Mesenchymal stem cell (in vitro differentiated cells and primary cell): Measurements from ENCODE around the gene TCHP.

Source experiments
- DNase-seq: peaks from one replicate; pipeline ENCODE4 v3.0.0-alpha.2; 2013
- H2AFZ ChIP-seq: one replicate; pipeline ENCODE4 v1.6.1; 2013; ENCODE audit warnings: low read depth, mild to moderate bottlenecking, control low read depth, inconsistent platforms, low read length, moderate library complexity
- H2AK5ac ChIP-seq: 2 replicates; pipeline ENCODE4 v1.6.1; 2013; ENCODE audit warnings: low read length, moderate library complexity, mild to moderate bottlenecking, inconsistent platforms; ENCODE audit not compliant: severe bottlenecking
- H2BK120ac ChIP-seq: one replicate; pipeline ENCODE4 v1.6.1; 2013; ENCODE audit warnings: low read depth, mild to moderate bottlenecking, inconsistent platforms, low read length, moderate library complexity
- H2BK12ac ChIP-seq, 2 experiments: one replicate each; pipeline ENCODE4 v1.6.1; 2013; ENCODE audit warnings: inconsistent platforms in 2 of 2, low read length in 2 of 2, mild to moderate bottlenecking in 2 of 2, moderate library complexity in 2 of 2, control low read depth in 1 of 2
- H2BK15ac ChIP-seq: one replicate; pipeline ENCODE4 v1.6.1; 2013; ENCODE audit warnings: mild to moderate bottlenecking, low read depth, inconsistent platforms; ENCODE audit not compliant: poor library complexity, severe bottlenecking
- H2BK5ac ChIP-seq: 2 replicates; pipeline ENCODE4 v1.6.1; 2013; ENCODE audit warnings: low read depth, mild to moderate bottlenecking, low read length, control low read depth, inconsistent platforms; ENCODE audit not compliant: poor library complexity, severe bottlenecking
- H3K14ac ChIP-seq, 2 experiments: one replicate each; pipeline ENCODE4 v1.6.1; 2013; ENCODE audit warnings: inconsistent platforms in 2 of 2, low read length in 2 of 2, control low read depth in 1 of 2, mild to moderate bottlenecking in 1 of 2, moderate library complexity in 1 of 2
- H3K18ac ChIP-seq, 2 experiments: one replicate each; pipeline ENCODE4 v1.6.1; 2013; ENCODE audit warnings: inconsistent platforms in 2 of 2, low read length in 2 of 2, control low read depth in 1 of 2, low read depth in 1 of 2, mild to moderate bottlenecking in 1 of 2
- H3K23ac ChIP-seq, 2 experiments: one replicate each; pipeline ENCODE4 v1.6.1; 2013; ENCODE audit warnings: inconsistent platforms in 2 of 2, low read length in 2 of 2, mild to moderate bottlenecking in 2 of 2, moderate library complexity in 2 of 2, control low read depth in 1 of 2
- H3K27ac ChIP-seq: 2 replicates; pipeline ENCODE4 v1.5.1; 2013; ENCODE audit warnings: mild to moderate bottlenecking, moderate library complexity, low read length, control low read depth, inconsistent platforms; ENCODE audit not compliant: poor library complexity, severe bottlenecking
- H3K27me3 ChIP-seq, 2 experiments: 2 replicates each; pipeline versions ENCODE4 v1.6.1 to v1.7.0; 2013; ENCODE audit warnings: low read length in 2 of 2, mild to moderate bottlenecking in 2 of 2, moderate library complexity in 2 of 2, control low read depth in 1 of 2, inconsistent platforms in 1 of 2; ENCODE audit not compliant: control insufficient read depth in 1 of 2, insufficient read depth in 1 of 2
- H3K36me3 ChIP-seq, 2 experiments: 2 replicates each; pipeline versions ENCODE4 v1.6.1 to v1.7.0; 2013; ENCODE audit warnings: low read length in 2 of 2, control low read depth in 1 of 2, inconsistent platforms in 1 of 2, low read depth in 1 of 2, mild to moderate bottlenecking in 1 of 2; ENCODE audit not compliant: insufficient read depth in 2 of 2, control insufficient read depth in 1 of 2
- H3K4ac ChIP-seq, 2 experiments: one replicate each; pipeline ENCODE4 v1.6.1; 2013; ENCODE audit warnings: inconsistent platforms in 2 of 2, low read length in 2 of 2, mild to moderate bottlenecking in 2 of 2, moderate library complexity in 2 of 2, control low read depth in 1 of 2, low read depth in 1 of 2
- H3K4me1 ChIP-seq: 2 replicates; pipeline ENCODE4 v1.6.1; 2013; ENCODE audit warnings: low read depth, low read length, control low read depth; ENCODE audit not compliant: control insufficient read depth, insufficient read depth
- H3K4me2 ChIP-seq: 2 replicates; pipeline ENCODE4 v1.6.1; 2013; ENCODE audit warnings: low read length, mild to moderate bottlenecking, inconsistent platforms; ENCODE audit not compliant: poor library complexity, severe bottlenecking
- H3K4me3 ChIP-seq, 2 experiments: 2 replicates each; pipeline versions ENCODE4 v1.5.1 to v1.7.0; 2013; ENCODE audit warnings: low read length in 2 of 2, mild to moderate bottlenecking in 2 of 2, control low read depth in 1 of 2, low read depth in 1 of 2; ENCODE audit not compliant: insufficient read depth in 1 of 2
- H3K79me1 ChIP-seq: replicated peaks from 2 replicates; pipeline ENCODE4 v1.6.1; 2013; ENCODE audit warnings: mild to moderate bottlenecking, control low read depth, low read length, inconsistent platforms; ENCODE audit not compliant: poor library complexity, severe bottlenecking
- H3K9ac ChIP-seq: 2 replicates; pipeline ENCODE4 v1.7.0; 2013; ENCODE audit warnings: mild to moderate bottlenecking, low read length, moderate library complexity
- H3K9me3 ChIP-seq: 2 replicates; pipeline ENCODE4 v1.7.0; 2013; ENCODE audit warnings: mild to moderate bottlenecking, low read length; ENCODE audit not compliant: control insufficient read depth
- H4K8ac ChIP-seq: one replicate; pipeline ENCODE4 v1.6.1; 2013; ENCODE audit warnings: inconsistent platforms, mild to moderate bottlenecking, low read length, moderate library complexity
- H4K91ac ChIP-seq: one replicate; pipeline ENCODE4 v1.6.1; 2013; ENCODE audit warnings: mild to moderate bottlenecking, low read length, inconsistent platforms
- WGBS: methylation state at CpG from one replicate; pipeline ENCODE4 v1.1.7; 2013; ENCODE audit warnings: mixed read lengths; 5-methylcytosine and 5-hydroxymethylcytosine counted together

The TCHP gene

GRCh38 chr12:109919456-109919855 is 19.4 kb downstream of the TCHP start:
- WGBS: 88% methylated on average over 8 of the region's 10 CpGs
- H2BK5ac ChIP-seq: no peak overlapping the region
- no peak overlapping the region for H2BK15ac ChIP-seq
- H4K91ac ChIP-seq: no peak overlapping the region
- H3K27me3 ChIP-seq: no peaks in the 10 kb centered on the region
- H2BK120ac ChIP-seq: no peak overlapping the region
- H2AK5ac ChIP-seq: no peak overlapping the region
- H3K36me3 ChIP-seq: peaks cover 53 to 75% of the 10 kb centered on the region in 2 experiments
- H4K8ac ChIP-seq: no peak overlapping the region
- H3K4me3 ChIP-seq: no peak overlapping the region
- no peak overlapping the region for H3K9ac ChIP-seq
- H3K4me2 ChIP-seq: no peak overlapping the region
- no peak overlapping the region for H3K4ac ChIP-seq
- no peak overlapping the region for H3K18ac ChIP-seq
- H3K79me1 ChIP-seq: no peaks in the 10 kb centered on the region
- no peak overlapping the region for H3K27ac ChIP-seq
- H3K23ac ChIP-seq: no peak overlapping the region
- no peaks in the 10 kb centered on the region for H3K4me1 ChIP-seq
- no peak overlapping the region for H3K14ac ChIP-seq
- H2AFZ ChIP-seq: no peak overlapping the region
- H3K9me3 ChIP-seq: no peaks in the 10 kb centered on the region
- no peak overlapping the region for H2BK12ac ChIP-seq
- DNase-seq: no peak

- Histone ChIP-seq H4K8ac (no peak overlapping the region), H3K4me2 (no peak overlapping the region), H3K14ac (no peak overlapping the region), H4K91ac (no peak overlapping the region), H3K4me3 (no peak overlapping the region), H2BK5ac (no peak overlapping the region), H3K23ac (no peak overlapping the region), H2BK12ac (no peak overlapping the region), H2BK15ac (no peak overlapping the region), H3K18ac (no peak overlapping the region), H3K79me1 (no peaks in the 10 kb centered on the region), H3K27me3 (no peaks in the 10 kb centered on the region), H2AFZ (no peak overlapping the region), H2BK120ac (no peak overlapping the region), H2AK5ac (no peak overlapping the region), H3K9me3 (no peaks in the 10 kb centered on the region), H3K9ac (no peak overlapping the region), H3K4ac (no peak overlapping the region), H3K4me1 (no peaks in the 10 kb centered on the region), H3K36me3 (peaks cover 48 to 72% of the 10 kb centered on the region in 2 experiments), H3K27ac (no peak overlapping the region)
- WGBS: 94% methylated on average over 11 of the region's 11 CpGs
- no peak for DNase-seq
Observed at GRCh38 chr12:109920261-109920780, 20.2 kb downstream of the TCHP start.

GRCh38 chr12:109921982-109922381 is 21.9 kb downstream of the TCHP start:
- no peak overlapping the region for H4K8ac ChIP-seq
- H2AFZ ChIP-seq: no peak overlapping the region
- no peak overlapping the region for H2BK15ac ChIP-seq
- no peak overlapping the region for H3K4me2 ChIP-seq
- H3K27ac ChIP-seq: no peak overlapping the region
- no peak overlapping the region for H3K4ac ChIP-seq
- H3K18ac ChIP-seq: no peak overlapping the region
- H2BK5ac ChIP-seq: no peak overlapping the region
- no peak overlapping the region for H3K14ac ChIP-seq
- no peaks in the 10 kb centered on the region for H3K79me1 ChIP-seq
- no peak overlapping the region for H2BK120ac ChIP-seq
- peaks cover 2% of the 10 kb centered on the region for H3K4me1 ChIP-seq
- H3K36me3 ChIP-seq: peaks cover 50 to 62% of the 10 kb centered on the region in 2 experiments
- H3K9ac ChIP-seq: no peak overlapping the region
- no peak for DNase-seq
- H3K23ac ChIP-seq: no peak overlapping the region
- H3K4me3 ChIP-seq: no peak overlapping the region
- no peak overlapping the region for H2BK12ac ChIP-seq
- WGBS: 95% methylated on average over 1 of the region's 4 CpGs
- no peaks in the 10 kb centered on the region for H3K27me3 ChIP-seq
- H4K91ac ChIP-seq: no peak overlapping the region
- H3K9me3 ChIP-seq: no peaks in the 10 kb centered on the region
- H2AK5ac ChIP-seq: no peak overlapping the region

- no peak overlapping the region for H2BK5ac ChIP-seq
- H2BK15ac ChIP-seq: no peak overlapping the region
- no peaks in the 10 kb centered on the region for H3K9me3 ChIP-seq
- H3K27me3 ChIP-seq: no peaks in the 10 kb centered on the region
- H3K4me1 ChIP-seq: peaks cover 2% of the 10 kb centered on the region
- H3K4me2 ChIP-seq: no peak overlapping the region
- no peak overlapping the region for H3K27ac ChIP-seq
- no peak overlapping the region for H3K9ac ChIP-seq
- H3K4me3 ChIP-seq: no peak overlapping the region
- H3K4ac ChIP-seq: no peak overlapping the region
- H2AK5ac ChIP-seq: no peak overlapping the region
- 94% methylated on average over 5 of the region's 5 CpGs for WGBS
- H3K23ac ChIP-seq: no peak overlapping the region
- no peak overlapping the region for H2BK12ac ChIP-seq
- no peak overlapping the region for H2BK120ac ChIP-seq
- H3K18ac ChIP-seq: no peak overlapping the region
- no peak overlapping the region for H2AFZ ChIP-seq
- no peak for DNase-seq
- H3K14ac ChIP-seq: no peak overlapping the region
- no peaks in the 10 kb centered on the region for H3K79me1 ChIP-seq
- H4K91ac ChIP-seq: no peak overlapping the region
- H4K8ac ChIP-seq: no peak overlapping the region
- H3K36me3 ChIP-seq: peaks cover 46 to 52% of the 10 kb centered on the region in 2 experiments
Observed at GRCh38 chr12:109923038-109923437, 23.0 kb downstream of the TCHP start.
